ENCODE measurements around the gene EEIG1.

Gene EEIG1

DNA sequence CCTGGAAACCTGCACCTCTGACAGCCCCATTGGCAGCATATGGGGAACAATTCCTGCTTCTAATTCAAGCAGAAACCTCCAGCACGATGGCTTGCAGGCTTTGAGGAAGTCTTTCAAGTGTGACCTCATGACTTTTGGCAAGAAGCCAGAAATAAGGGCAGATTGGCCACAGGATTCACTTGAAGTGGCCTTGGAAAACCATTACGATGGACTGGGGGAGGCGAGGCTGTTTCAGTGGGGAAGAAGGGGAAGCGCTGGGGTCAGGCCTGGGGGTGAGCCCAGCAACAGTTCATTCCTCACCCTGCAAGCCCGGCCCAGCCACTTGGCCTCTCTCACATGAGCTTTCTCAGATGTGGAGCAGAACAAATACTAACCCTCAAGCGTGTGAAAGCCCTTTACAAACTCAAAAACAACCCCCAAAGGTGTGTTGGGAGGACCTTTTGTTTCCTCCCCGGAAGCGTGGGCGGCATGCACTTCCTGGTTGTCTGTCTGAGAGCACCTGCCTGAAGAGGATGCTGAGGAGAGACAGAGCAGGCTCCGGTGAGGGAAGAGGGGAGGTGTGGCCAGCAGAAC lies 26.9 kb upstream of the EEIG1 start:
- Mint-ChIP-seq H3K27ac (peak overlapping the region; percentile 95), H3K4me3 (peak overlapping the region; percentile 77), H3K27me3 (ENCODE audit: low read depth) (peaks cover 3% of the 10 kb centered on the region), H3K36me3 (ENCODE audit: low read depth) (peaks cover 12% of the 10 kb centered on the region), H3K4me1 (ENCODE audit: low read depth) (peaks cover 25% of the 10 kb centered on the region), H3K9me3 (peaks cover 7% of the 10 kb centered on the region)

- H3K27ac Mint-ChIP-seq: peak overlapping the region; percentile 63
- peaks cover 25% of the 10 kb centered on the region for H3K4me1 Mint-ChIP-seq (ENCODE audit: low read depth)
- H3K27me3 Mint-ChIP-seq (ENCODE audit: low read depth): peaks cover 3% of the 10 kb centered on the region
- H3K9me3 Mint-ChIP-seq: peaks cover 7% of the 10 kb centered on the region
- peaks cover 12% of the 10 kb centered on the region for H3K36me3 Mint-ChIP-seq (ENCODE audit: low read depth)
- H3K4me3 Mint-ChIP-seq: no peak overlapping the region
These were observed 25.7 kb upstream of the EEIG1 start for GRCh38 chr9:128006332-128006996.

GRCh38 chr9:128005923-128006322 lies 25.1 kb upstream of the EEIG1 start:
- Mint-ChIP-seq H3K9me3 (peaks cover 7% of the 10 kb centered on the region), H3K36me3 (ENCODE audit: low read depth) (peaks cover 12% of the 10 kb centered on the region), H3K4me3 (no peak overlapping the region), H3K27me3 (ENCODE audit: low read depth) (peaks cover 3% of the 10 kb centered on the region), H3K4me1 (ENCODE audit: low read depth) (peaks cover 21% of the 10 kb centered on the region), H3K27ac (no peak overlapping the region)

DNA sequence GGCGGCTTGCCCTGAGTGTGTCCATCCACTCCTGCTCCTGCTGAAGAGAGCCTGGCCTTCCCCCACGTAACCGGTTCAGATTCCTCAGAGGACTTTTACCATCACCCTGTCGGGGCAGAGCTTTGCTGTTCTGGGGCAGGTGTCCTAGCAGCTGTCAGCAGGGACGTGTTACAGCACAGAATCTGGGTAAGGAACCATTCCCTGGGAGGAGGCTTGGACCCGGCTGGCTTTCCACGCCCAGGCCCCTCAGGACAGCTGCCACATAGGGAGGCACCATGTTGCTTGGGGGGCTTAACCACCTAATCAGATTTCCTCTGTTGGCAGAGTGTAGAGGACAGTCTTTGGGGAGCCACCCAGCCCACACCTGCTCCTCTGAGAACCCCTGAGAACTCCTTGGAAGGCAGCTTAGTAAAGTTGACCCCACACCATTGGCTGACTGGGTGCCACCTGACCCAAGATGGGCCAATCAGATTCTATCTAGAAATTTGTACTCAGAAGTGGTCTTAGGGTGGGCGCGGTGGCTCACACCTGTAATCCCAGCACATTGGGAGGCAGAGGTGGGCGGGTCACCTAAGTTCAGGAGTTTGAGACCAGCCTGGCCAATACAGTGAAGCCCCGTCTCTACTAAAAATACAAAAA lies 23.3 kb upstream of the EEIG1 start:
- peaks cover 21% of the 10 kb centered on the region for H3K4me1 Mint-ChIP-seq (ENCODE audit: low read depth)

GRCh38 chr9:128002959-128003358 lies 22.2 kb upstream of the EEIG1 start:
- H3K9me3 Mint-ChIP-seq: peaks cover 4% of the 10 kb centered on the region
- H3K27me3 Mint-ChIP-seq (ENCODE audit: low read depth): peaks cover 7% of the 10 kb centered on the region
- H3K4me3 Mint-ChIP-seq: no peak overlapping the region
- H3K27ac Mint-ChIP-seq: no peak overlapping the region
- H3K4me1 Mint-ChIP-seq (ENCODE audit: low read depth): peaks cover 18% of the 10 kb centered on the region
- H3K36me3 Mint-ChIP-seq (ENCODE audit: low read depth): peaks cover 2% of the 10 kb centered on the region

More for the DNA sequence above, 23.3 kb upstream of the EEIG1 start:
- Mint-ChIP-seq H3K9me3 (peaks cover 7% of the 10 kb centered on the region), H3K4me3 (no peak overlapping the region), H3K36me3 (ENCODE audit: low read depth) (peaks cover 9% of the 10 kb centered on the region), H3K27ac (no peak overlapping the region), H3K27me3 (ENCODE audit: low read depth) (peaks cover 7% of the 10 kb centered on the region)

- H3K27me3 Mint-ChIP-seq (ENCODE audit: low read depth): peaks cover 7% of the 10 kb centered on the region
- no peaks in the 10 kb centered on the region for H3K9me3 Mint-ChIP-seq
- H3K4me3 Mint-ChIP-seq: no peak overlapping the region
- H3K27ac Mint-ChIP-seq: no peak overlapping the region
- no peaks in the 10 kb centered on the region for H3K36me3 Mint-ChIP-seq (ENCODE audit: low read depth)
- H3K4me1 Mint-ChIP-seq (ENCODE audit: low read depth): peaks cover 11% of the 10 kb centered on the region
These were observed 21.1 kb upstream of the EEIG1 start for GRCh38 chr9:128001779-128002298.

- Mint-ChIP-seq H3K4me3 (no peak overlapping the region), H3K36me3 (ENCODE audit: low read depth) (no peaks in the 10 kb centered on the region), H3K4me1 (ENCODE audit: low read depth) (peaks cover 7% of the 10 kb centered on the region), H3K27ac (no peak overlapping the region), H3K27me3 (ENCODE audit: low read depth) (peaks cover 7% of the 10 kb centered on the region), H3K9me3 (no peaks in the 10 kb centered on the region)
These were observed 20.5 kb upstream of the EEIG1 start for GRCh38 chr9:128001151-128001778.

DNA sequence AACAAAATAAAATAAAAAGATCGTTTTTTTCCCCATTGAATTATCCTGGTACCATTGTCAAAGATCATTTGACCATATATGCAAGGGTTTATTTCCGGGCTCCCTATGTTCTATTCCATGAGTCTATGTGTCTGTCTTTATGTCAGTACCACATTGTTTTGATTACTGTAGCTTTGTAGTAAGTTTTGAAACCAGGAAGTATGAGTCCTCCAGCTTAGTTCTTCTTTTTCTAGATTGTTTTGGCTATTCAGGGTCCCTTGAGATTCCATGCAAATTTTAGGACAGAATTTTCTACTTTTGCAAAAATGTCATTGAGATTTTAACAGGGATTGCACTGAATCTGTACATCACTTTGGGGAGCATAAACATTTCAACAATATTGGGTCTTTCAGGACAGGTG lies 18.7 kb upstream of the EEIG1 start:
- H3K27me3 Mint-ChIP-seq (ENCODE audit: low read depth): peaks cover 7% of the 10 kb centered on the region
- H3K4me1 Mint-ChIP-seq (ENCODE audit: low read depth): peaks cover 6% of the 10 kb centered on the region
- H3K9me3 Mint-ChIP-seq: no peaks in the 10 kb centered on the region
- no peak overlapping the region for H3K4me3 Mint-ChIP-seq
- H3K36me3 Mint-ChIP-seq (ENCODE audit: low read depth): no peaks in the 10 kb centered on the region
- H3K27ac Mint-ChIP-seq: no peak overlapping the region

GRCh38 chr9:127993721-127994120 lies 12.9 kb upstream of the EEIG1 start:
- H3K36me3 Mint-ChIP-seq (ENCODE audit: low read depth): no peaks in the 10 kb centered on the region
- no peaks in the 10 kb centered on the region for H3K27me3 Mint-ChIP-seq (ENCODE audit: low read depth)
- H3K4me3 Mint-ChIP-seq: no peak overlapping the region
- no peaks in the 10 kb centered on the region for H3K9me3 Mint-ChIP-seq
- peaks cover 6% of the 10 kb centered on the region for H3K4me1 Mint-ChIP-seq (ENCODE audit: low read depth)
- no peak overlapping the region for H3K27ac Mint-ChIP-seq

- Mint-ChIP-seq H3K4me1 (ENCODE audit: low read depth) (peaks cover 6% of the 10 kb centered on the region), H3K27me3 (ENCODE audit: low read depth) (no peaks in the 10 kb centered on the region), H3K4me3 (no peak overlapping the region), H3K9me3 (no peaks in the 10 kb centered on the region), H3K36me3 (ENCODE audit: low read depth) (no peaks in the 10 kb centered on the region), H3K27ac (no peak overlapping the region)
These were observed 11.0 kb upstream of the EEIG1 start for GRCh38 chr9:127991757-127992274.

DNA sequence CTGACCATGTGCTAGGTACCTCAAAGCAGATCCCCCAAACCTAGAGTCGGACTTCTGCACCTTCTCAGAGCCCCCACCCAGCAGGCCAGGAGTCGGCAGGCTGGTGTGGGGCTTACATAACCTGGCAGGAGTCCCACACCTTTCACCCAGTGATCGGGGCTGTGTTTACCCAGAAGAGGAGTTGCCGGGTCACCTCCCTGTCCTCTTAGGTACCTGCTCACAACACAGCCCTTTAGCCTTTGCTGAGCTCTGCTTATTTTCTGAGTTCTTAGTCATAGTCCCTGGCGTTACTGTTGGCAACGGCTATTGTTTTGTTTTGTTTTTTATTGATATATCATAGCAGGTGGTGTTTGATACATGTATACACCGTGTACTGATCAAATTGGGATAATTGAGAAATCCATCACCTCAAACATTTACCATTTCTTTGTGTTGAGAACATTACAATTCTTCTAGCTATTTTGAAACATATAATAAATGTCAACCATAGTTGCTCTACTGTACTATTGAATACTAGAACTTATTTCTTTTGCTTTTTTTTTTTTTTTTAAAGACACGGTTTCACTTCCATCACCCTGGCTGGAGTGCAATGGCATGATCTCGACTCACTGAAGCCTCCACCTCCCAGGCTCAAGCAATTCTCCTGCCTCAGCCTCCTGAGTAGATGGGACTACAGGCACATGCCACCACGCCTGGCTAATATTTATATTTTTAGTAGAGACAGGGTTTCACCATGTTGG lies 10.4 kb upstream of the EEIG1 start:
- no peaks in the 10 kb centered on the region for H3K27me3 Mint-ChIP-seq (ENCODE audit: low read depth)
- no peak overlapping the region for H3K27ac Mint-ChIP-seq
- no peaks in the 10 kb centered on the region for H3K36me3 Mint-ChIP-seq (ENCODE audit: low read depth)
- H3K9me3 Mint-ChIP-seq: no peaks in the 10 kb centered on the region
- no peak overlapping the region for H3K4me3 Mint-ChIP-seq
- peaks cover 6% of the 10 kb centered on the region for H3K4me1 Mint-ChIP-seq (ENCODE audit: low read depth)

DNA sequence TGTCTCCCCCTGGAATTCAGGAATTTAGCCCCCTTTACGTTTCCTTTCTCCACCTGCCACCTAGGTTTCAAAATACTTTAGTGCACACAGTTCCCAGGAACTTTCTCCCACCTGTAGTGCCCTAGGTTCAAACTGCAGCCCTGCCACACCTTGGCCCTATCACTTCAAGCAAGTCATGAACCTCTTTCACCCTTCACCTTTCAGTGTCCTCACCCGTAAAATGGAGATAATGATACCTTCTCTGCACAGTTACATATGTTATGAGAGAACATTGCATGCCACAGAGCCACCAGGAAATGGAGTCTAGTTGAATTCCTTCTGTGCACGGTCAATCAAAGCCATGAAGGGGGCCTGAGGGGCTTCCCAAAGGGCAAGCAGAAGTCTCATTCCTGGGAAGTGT lies 9.8 kb upstream of the EEIG1 start:
- H3K9me3 Mint-ChIP-seq: no peaks in the 10 kb centered on the region
- H3K36me3 Mint-ChIP-seq (ENCODE audit: low read depth): no peaks in the 10 kb centered on the region
- H3K27me3 Mint-ChIP-seq (ENCODE audit: low read depth): no peaks in the 10 kb centered on the region
- H3K27ac Mint-ChIP-seq: peak overlapping the region; percentile 42
- peaks cover 6% of the 10 kb centered on the region for H3K4me1 Mint-ChIP-seq (ENCODE audit: low read depth)
- no peak overlapping the region for H3K4me3 Mint-ChIP-seq

DNA sequence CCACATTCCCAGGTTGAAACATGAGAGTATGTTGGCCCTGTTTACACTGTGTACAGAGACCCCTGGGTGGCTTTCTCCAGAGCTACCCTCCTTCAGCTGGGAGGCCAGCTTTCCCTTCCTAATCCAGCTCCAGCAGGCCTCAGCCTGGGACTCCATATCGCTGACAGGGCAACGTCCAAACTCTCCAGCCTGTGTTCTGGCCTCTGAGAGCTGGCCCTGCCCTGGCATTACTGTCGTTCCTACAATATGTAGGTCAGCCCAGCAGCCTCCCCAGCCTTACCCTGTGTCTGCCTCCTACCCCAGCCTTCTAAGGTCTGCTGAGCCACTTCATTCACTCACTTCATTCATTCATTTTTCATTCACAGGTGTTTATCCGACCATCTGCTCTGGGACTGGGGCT lies 8.3 kb upstream of the EEIG1 start:
- no peak overlapping the region for H3K4me3 Mint-ChIP-seq
- no peaks in the 10 kb centered on the region for H3K9me3 Mint-ChIP-seq
- H3K27ac Mint-ChIP-seq: no peak overlapping the region
- no peaks in the 10 kb centered on the region for H3K36me3 Mint-ChIP-seq (ENCODE audit: low read depth)
- no peaks in the 10 kb centered on the region for H3K27me3 Mint-ChIP-seq (ENCODE audit: low read depth)
- H3K4me1 Mint-ChIP-seq (ENCODE audit: low read depth): peaks cover 9% of the 10 kb centered on the region

DNA sequence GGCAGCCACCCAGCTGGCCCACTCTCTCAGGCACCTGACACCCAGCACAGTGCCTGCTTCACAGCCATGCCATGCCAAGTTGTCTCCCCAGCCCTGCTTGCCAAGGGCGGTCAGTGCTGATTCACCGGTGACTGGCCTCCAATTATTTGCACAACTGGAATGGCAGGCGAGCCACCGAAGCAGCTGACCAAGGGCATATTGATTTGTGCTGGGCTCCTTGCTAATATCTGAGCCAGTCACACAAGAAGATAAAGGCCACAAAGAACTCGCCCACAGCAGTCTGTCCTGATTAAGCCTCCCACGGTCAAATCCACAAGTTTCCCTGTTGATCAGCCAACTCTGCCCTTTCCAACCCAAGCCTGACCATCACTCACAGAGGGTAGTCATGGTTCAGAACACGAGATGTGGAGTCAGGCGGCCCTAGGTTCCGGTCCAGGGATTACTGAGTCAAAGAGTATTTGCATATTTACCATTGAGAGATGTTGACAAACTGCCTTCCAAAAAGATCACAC lies 6.4 kb upstream of the EEIG1 start:
- no peaks in the 10 kb centered on the region for H3K36me3 Mint-ChIP-seq (ENCODE audit: low read depth)
- no peak overlapping the region for H3K4me3 Mint-ChIP-seq
- H3K27me3 Mint-ChIP-seq (ENCODE audit: low read depth): no peaks in the 10 kb centered on the region
- no peaks in the 10 kb centered on the region for H3K9me3 Mint-ChIP-seq
- no peak overlapping the region for H3K27ac Mint-ChIP-seq
- H3K4me1 Mint-ChIP-seq (ENCODE audit: low read depth): peaks cover 19% of the 10 kb centered on the region
